HG03432 (cell line): Measurements from ENCODE around the gene SLIT3.

Experiments used
- ATAC-seq: cut with Tn5 transposase; IDR thresholded peaks from one replicate; pipeline ENCODE4 v1.9.1; 2021; ENCODE audit warnings: mild to moderate bottlenecking, moderate library complexity; ENCODE audit not compliant: unreplicated experiment

Gene SLIT3

DNA sequence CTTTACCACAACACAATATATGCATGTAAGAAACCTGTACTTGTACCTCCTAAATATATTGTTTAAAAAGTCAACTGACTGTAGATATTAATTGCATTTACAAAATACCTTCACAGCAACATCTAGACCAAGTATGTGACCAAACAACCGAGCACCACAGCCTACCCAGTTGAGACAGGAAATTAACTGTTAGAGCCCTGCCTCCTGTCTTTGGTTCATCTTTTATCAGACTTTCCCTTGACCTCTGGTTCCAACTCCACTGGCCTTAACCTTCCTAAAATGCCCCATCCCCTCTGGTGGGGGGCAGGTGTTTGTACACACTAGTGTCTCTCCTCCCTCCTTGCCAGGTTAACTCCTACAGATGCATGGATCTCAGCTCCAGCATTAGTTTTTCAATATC lies 566.8 kb downstream of the SLIT3 start:
- ATAC-seq: no peak

DNA sequence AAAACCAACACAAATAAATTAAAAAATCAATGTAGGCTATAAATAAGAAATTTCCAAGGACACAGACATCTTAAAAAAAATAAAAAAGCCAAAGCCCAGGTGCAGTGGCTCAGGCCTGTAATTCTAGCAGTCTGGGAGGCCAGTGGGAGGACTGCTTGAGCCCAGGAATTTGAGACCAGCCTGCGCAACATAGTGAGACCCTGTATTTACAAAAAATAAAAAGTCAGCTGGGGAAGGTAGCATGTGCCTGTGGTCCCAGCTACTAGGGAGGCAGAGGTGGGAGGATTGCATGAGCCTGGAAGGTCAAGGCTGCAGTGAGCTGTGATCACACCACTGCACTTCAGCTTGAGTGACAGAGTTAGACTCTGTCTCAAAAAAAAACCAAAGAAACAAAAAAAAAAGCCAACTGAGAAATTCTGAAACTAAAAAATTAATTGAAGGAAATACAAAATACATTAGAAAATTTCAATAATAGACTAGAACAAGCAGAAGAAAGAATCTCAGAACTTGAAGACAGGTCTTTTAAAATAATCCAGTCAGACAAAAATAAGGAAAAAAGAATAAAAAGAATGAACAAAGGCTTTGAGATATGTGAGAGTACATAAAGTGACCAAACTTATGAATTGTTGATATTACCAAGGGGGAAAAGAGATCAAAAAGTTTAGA lies 572.3 kb downstream of the SLIT3 start:
- no peak for ATAC-seq

DNA sequence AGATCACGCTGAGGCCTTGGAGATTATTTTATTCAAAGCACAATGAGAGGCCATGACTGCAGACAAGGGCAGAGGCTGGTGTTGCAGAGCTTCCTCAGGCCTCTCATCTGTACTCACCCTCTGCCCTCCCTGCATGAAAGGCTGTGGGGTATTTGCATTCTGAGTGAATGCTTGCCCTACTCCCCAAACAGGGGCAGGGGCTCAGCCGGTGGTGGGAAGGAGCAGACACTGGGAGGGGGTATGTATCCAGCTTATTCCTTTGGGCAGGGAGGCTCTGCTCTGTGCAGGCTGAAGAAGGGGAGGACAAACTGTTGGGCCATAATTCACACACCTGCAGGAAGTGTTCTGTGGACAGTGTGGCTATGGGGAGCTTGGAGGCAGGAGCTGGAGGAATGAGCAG lies 573.4 kb downstream of the SLIT3 start:
- no peak for ATAC-seq

- ATAC-seq: no peak
Observed at GRCh38 chr5:168726342-168726741, 574.6 kb downstream of the SLIT3 start.

DNA sequence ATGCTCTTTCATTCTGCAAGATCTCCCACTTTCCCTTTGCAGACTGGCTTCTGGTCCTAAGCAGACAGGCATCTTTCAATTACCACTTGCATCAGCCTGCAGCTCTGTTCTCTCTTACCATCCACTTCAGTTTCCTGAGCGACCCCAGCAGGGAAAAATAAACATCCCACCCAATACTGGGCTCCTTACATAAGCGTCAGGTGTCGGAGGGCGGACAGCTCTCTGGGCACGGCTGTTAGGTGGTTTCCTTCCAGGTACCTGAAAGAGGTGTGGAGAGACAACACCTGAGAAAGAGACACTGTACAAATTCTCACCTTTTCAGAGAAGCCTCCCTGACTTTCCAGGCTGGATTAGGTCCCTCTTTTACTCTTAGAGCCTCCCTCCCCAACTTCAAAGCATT lies 576.7 kb downstream of the SLIT3 start:
- no peak for ATAC-seq

DNA sequence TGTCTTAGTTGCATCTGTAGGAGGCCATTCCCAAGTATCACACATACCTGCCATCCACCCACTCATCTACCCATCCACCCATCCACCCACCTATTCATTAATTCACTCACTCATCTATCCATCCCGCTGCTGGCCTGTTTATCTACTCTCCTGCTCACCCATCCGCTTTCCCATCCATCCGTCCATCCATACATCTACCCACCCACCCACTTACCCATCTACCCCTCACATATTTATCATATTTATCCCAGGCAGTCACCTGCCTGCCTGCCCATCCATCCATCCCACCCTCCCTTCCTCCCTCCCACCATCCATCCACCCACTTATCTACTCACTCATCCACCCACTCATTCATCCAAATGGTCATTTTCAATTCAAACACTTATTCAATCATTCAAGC lies 577.9 kb downstream of the SLIT3 start:
- no peak for ATAC-seq

DNA sequence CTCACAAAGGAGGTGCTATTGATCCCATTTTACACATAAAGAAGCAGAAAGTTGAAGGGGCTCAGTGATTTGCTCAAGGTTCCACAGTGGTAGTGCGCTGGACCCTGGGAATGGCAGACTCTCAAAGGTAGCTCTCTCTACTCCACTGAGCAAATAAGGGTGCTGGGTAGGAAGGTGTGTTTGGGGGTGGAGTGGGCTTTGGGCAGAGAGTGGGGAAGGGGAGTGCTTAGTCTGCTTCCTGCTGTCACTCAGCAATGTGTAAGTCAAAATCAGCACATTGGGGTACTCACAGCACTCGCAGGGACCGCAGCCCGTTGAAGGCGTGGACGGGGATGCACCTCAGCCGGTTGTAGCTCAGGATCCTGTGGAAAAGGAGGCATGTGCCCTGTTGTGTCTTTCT lies 579.0 kb downstream of the SLIT3 start:
- no peak for ATAC-seq

- no peak for ATAC-seq
Observed at GRCh38 chr5:168721002-168721753, 579.8 kb downstream of the SLIT3 start.

DNA sequence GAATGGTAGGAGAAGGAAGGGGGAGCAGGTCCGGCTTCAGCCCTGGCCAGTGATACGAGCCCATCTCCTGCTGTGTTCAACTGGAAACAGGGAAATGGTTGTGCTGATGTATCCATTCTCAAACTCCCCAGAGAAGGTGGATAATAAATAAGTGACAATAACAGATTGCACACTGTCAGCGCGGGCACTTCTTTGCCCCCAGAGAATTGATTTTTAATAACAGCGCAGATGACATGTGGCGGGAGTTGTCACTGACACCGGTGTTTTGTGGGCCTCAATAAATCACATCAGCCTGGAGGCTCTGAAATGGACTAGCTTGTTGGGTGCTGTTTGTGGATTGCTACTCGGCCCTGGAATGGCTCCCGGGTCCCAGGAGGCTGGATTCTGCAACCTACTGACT lies 580.4 kb downstream of the SLIT3 start:
- ATAC-seq: no peak

- ATAC-seq: peak; percentile 70
Observed at GRCh38 chr5:168714046-168714445, 586.9 kb downstream of the SLIT3 start.

- ATAC-seq: no peak
Observed at GRCh38 chr5:168713051-168713450, 587.9 kb downstream of the SLIT3 start.

GRCh38 chr5:168712280-168712924 lies 588.5 kb downstream of the SLIT3 start:
- ATAC-seq: peak; percentile 75

GRCh38 chr5:168710706-168711105 lies 590.2 kb downstream of the SLIT3 start:
- no peak for ATAC-seq

DNA sequence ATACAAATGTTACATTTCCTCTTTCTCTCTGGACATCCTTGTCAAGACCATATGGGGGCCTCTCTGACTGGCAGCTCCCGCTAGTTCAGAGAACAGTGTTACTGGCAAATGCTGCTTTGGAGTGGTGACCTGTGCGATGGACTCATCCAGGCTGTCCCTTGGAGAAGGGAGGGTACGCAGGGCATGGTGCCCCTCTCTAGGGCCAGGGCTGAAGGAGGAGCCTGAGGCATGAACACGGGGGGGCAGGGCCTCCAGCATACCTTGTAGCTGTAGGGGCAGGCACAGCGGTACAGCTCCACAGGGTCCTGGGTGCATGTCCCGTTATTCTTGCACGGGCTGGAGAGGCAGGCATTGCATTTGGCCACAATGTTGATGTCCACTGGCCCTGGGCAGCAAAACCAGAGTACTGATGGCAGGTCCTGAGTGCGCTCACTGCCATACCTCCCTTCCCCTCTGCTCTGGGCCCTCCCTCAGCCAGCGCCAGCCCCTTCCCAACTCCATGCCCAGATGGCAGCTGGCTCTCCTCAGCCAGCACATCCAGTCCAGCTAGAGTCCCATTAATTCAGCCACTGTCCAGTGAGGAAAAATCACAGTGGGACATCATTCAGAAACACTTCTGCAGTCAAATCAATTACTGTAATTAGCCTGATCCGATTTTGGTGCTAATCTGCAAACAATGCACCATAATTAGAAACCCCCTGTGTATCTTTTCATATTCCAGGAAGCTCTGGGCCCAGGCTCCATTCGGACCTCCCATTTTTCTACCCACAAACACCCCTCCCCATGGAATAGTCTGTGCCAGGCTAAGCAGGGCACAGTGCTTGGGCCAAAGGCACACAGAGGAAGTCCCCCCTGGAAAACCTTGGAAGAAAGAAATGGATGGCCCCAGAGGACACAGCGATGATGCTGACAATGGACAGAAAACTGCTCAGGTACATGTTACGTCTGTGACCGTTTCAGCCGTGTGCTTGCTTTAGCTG lies 592.9 kb downstream of the SLIT3 start:
- no peak for ATAC-seq

DNA sequence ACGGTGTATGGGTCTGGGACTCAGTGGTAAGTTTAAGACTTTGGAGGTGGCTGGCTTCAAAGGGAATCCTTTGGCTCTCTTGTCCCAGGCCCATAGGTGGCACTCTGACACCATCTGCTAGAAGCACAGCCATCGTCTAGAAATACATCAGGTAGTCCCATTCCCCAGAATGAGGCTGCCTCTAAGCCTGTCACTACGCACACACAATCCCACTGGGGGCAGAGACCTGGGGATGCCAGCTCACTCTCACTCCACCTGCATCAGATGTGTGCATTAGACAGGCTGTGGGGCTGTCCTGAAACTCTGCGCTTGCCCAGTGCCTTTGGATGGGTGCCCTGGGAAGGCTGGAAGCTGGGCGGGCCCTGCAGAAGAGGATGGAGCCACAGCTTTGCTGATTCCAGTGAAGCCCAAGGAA lies 594.3 kb downstream of the SLIT3 start:
- no peak for ATAC-seq

DNA sequence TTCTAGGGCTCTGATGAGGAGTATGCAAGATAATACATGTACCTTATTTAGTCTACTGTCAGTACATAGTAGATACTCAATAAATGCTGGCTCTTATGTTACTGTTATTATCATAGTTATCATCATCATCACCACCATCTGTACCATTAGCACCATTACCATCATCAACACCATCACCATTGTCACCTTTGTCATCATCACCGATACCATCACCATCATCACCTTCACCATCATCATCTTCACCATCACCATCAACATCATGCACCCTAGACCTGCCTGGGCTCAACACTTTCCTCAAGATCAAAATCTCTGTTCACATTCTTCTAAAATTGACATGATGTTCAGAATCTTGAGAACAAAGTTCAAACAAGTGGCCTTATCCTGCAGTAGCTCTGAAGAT lies 595.6 kb downstream of the SLIT3 start:
- ATAC-seq: no peak

- ATAC-seq: no peak
Observed at GRCh38 chr5:168702511-168702910, 598.4 kb downstream of the SLIT3 start.

GRCh38 chr5:168701641-168702040 lies 599.3 kb downstream of the SLIT3 start:
- no peak for ATAC-seq

- no peak for ATAC-seq
Observed at GRCh38 chr5:168699002-168699401, 601.9 kb downstream of the SLIT3 start.

- no peak for ATAC-seq
Observed at GRCh38 chr5:168697034-168697720, 603.8 kb downstream of the SLIT3 start.
